NCI-H2227 treated with DMSO at 0.1 percent for 48 hours (cell line): Measurements from ENCODE around the gene TXNDC8.

ENCODE experiments used
- DNase-seq: peaks from one replicate; lab custom pipeline; 2025; lab: John Stamatoyannopoulos, UW

The TXNDC8 gene

DNA sequence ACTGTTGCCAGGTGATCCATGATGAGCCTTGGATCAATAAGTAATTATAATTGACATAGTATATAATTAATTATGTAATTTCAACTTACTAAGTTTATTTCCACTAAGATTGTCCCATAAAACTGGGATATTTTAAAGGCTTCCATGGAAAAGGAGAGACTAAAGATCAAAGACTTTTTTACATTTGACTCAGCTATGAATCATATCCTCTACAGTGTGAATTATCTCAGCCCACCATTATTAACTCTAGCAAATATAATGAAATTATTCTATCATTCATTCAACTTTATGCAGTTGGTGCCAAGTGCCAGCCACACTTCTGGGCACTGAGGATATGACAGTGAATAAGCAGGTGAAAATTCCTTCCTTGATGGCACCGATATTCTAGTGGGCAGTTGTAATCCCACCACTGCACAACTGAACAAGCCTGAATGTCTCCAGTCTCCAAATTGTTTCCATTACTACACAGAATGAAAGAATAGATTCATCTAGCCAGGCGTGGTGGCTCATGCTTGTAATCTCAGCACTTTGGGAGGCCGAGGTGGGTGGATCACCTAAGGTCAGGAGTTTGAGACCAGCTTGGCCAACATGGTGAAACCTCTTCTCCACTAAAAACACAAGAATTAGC, 59.5 kb downstream of the TXNDC8 start:
- no peak for DNase-seq

DNA sequence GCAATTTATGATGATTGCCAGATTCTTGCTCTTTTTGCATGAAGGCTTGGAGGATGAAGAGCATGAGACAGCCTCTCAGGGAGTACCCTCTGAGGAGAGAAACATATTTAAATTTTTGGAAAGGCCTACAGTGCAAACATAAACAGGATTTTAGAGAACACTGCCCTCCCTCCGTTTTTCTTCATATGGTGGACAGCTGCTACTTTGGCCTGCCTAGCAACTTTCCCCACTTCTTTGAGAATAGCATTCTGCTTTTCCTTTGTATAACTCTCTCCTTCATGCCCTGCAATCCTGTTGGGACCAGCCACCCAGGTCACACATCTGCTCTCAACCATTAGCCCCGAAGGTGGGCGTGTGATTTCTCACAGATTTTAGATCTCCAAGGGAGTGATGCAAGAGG, 60.9 kb downstream of the TXNDC8 start:
- DNase-seq, result no peak

- DNase-seq, result no peak
Observed at GRCh38 chr9:110270211-110270995, 67.3 kb downstream of the TXNDC8 start.

GRCh38 chr9:110266795-110267194, 70.9 kb downstream of the TXNDC8 start:
- no peak for DNase-seq

DNA sequence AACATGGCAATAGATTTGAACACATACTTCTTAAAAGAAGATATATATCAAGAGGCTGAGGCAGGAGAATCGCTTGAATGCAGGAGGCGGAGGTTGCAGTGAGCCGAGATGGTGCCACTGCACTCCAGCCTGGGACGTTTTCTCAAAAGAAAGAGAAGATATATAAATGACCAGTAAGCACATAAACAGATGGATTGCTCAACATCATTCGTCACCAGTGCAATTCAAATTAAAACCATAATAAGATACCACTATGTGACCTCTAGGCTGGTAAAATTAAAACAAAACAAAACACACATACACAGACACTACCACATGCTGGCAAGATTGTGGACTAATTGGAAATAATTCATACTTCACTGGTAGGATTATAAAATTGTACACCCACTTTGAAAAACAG, 76.0 kb downstream of the TXNDC8 start:
- DNase-seq, result no peak

DNA sequence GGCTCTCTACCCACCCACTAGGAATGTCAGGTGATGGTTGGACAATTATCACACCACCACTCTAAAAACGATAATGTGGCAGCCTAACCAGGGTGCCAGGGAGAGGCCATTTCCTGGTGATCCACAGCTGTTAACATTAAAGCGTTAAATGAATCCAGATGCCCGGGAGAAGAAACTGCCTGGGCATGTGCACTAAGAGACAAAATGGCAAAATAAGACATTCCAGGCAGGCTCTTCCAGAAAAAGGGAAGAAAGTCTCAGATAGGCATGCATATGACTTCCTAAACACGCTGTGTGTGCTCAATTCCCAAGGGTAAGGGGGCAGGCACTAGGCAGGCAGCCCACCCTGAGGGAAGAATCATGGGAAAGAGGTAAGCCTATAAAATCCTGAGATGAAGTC, 76.8 kb downstream of the TXNDC8 start:
- DNase-seq, result no peak

- DNase-seq, result no peak
Observed at GRCh38 chr9:110259566-110259965, 78.1 kb downstream of the TXNDC8 start.

DNA sequence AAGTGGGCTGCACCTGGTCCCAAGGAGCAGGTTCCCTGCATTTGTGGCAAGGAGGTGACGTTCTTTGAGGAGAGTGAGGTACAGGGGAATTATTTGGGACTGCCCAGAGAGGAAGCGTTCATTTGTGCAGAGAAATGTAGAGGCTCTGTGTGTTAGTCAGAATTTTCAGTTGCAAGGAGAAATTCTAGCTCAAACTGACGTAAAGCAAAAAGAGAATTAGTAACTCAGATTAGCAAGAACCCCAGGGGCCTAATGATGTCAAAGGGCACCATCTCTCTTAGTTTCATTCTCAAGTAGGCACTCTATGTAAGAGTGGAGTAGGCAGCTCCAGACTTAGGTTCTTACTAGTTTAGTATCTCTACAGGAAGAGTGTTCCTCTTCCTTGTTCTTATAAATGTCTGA, 79.0 kb downstream of the TXNDC8 start:
- no peak for DNase-seq

DNA sequence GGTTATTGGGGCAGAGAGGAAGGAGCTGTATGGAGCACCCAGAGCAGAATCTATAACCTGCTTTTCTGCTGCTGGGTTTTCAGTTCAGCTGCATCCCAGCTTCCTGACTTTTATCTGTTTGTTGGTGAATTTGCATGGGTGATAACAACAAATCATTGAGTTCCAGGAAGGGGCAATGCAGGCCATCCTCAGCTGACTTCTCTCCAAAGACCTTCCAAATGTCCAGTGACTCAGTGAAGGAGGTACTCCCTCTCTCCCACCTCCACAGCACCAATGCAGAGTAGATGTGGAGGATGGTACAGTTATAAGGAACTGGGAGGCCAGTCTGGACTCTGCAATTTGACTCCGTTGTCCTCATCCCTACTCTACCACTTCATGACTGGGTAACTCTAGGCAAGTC, 79.7 kb downstream of the TXNDC8 start:
- DNase-seq, result no peak

DNA sequence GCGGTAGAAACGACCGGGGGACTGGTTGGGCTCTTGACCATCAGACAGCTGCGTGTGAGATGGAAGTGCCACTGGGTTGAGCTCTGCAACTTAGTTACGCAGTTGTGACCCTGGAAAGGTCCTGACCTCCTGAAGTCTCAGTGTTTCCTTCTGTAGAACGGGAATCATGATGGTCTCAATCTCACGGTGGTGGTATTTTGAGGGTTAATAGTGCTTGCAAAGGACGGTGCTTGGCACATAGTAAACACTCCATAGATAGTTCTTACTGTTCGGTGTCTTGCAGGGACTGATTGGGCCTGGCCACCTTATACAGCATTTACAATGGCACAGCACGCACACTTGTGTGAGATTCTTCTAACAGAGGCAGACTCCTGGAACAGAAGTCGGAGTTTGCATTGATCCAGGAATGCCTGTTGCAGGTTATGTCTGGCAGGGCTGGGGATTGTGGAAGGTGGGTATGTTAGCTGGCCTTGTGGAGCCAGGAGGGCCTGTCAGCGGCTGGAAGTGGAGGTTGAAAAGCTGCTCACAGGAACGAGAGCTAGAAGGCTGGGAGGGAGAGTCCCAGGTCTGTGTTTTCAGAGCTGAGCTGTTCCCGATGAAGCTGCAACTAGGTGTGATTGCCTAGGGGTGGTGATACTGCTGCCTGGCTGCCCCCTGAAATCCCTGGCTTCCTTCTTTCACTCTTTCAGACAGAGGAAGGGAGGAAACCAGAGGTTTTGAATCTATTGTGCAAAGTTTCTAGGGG, 80.4 kb downstream of the TXNDC8 start:
- DNase-seq, result no peak

- peak; percentile 46 for DNase-seq
Observed at GRCh38 chr9:110256380-110257096, 81.1 kb downstream of the TXNDC8 start, which contains the start of gene TXN. Gene TXN, minus strand, starts transcription at chr9:110256507. Its CDS starts 72 bp downstream, at chr9:110256435.

DNA sequence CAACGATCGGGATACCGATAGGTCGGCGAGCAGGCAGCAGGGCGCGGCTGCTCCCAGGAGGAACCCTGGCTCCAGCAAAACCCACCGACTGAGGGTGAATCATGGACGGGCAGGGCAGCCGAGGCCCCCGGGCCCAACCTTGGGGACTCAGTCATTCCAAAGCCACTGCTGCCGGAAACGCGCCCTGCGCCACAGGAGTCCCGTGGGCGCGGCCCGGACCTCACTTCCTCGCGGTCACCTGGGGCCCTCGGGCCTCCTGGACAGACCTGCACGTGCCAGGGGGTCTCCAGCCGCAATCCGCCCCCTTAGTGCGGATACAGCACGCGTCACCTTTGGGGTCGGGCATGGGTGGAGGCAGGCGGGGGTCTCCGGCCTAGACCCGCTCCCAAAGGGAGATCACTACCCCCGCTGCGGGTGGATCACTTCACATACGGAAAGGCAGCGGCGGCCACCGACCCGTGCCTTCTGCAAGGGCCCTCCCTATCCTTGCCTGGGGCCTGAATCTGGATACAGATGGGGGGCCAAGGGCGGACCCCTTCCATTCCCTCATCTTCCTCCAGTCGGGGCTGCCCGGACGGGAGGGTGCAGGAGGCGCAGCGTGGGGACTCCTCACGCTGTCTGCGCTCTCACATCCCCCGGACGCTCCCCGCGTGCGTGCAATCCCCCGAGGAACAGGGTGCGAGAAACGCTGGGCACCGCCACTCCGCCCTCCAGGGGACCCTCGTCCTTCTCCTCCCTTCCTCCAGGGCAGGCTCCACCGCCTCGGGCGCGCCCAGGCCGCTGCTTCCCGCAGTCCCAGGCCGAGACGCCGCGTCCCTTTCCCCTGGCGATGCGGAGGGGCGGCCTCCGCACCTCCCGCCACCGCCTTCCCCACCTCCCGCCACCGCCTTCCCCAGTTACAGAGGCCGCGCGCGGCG, 81.9 kb downstream of the TXNDC8 start:
- DNase-seq, result no peak

DNA sequence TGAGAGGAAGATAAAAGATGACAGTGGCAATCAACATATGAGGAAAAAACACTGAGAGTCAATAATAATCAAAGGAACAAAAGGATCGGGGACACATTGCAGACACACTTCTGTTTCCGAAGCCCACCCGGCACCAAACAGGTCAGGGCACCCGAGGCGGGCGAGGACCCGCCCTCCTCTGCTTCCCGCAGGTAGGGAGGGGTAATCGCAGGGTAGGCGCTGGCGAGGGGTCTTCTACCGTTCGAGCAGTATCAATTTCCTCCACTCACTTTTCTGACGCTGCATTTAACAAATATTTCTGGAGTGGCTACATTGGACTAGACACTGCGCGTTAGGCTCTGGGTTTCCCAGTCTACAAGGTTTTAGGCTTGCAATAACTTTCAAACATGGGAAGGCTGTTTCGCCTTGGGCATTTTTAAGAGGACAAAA, 82.6 kb downstream of the TXNDC8 start:
- no peak for DNase-seq

- no peak for DNase-seq
Observed at GRCh38 chr9:110254500-110254899, 83.2 kb downstream of the TXNDC8 start.
